A172 (cell line): ENCODE results near the gene SPON1. TPM values are rescaled to one million over a fixed set of nuclear protein-coding genes. Genes with fewer than 3 reads are reported as not detected.
"Not testable (repeated sequence)": the region's sequence is repeated elsewhere in the genome, so short reads cannot be mapped to it uniquely, and the experiment has no call there.

Experiments
- DNase-seq: peaks from one replicate; pipeline ENCODE4 v3.0.0-alpha.2; 2015; ENCODE audit warnings: low spot score
- total RNA-seq: library from RNA; depleted of rRNA; stranded (reverse); fragments of >200 nt; shearing (Covaris generic); gene quantifications from 2 replicates; pipeline ENCODE4 v1.2.3, GENCODE V29; 2014

SPON1 gene
- total RNA-seq, 1 experiment from 2014 or later = 0.29 TPM

DNA sequence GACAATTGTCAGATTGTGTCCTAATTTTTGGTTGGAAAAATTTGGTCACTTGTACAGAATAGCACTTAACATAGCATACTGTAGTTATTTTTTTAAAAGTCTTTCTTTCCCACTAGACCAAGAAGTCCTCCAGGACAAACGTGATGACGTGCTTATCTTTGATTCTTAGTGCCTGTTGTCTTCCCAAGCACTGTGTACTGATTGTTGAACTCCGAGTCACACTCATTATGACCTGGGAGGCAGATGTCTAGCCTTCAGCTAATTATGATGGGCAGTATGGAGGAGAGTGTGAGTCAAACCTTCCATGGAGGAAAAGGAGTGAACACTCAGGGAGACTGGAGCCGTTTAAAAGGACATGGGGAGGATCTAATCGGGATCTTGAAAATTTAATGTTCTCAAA lies 119.8 kb downstream of the SPON1 start:
- DNase-seq = no peak

DNA sequence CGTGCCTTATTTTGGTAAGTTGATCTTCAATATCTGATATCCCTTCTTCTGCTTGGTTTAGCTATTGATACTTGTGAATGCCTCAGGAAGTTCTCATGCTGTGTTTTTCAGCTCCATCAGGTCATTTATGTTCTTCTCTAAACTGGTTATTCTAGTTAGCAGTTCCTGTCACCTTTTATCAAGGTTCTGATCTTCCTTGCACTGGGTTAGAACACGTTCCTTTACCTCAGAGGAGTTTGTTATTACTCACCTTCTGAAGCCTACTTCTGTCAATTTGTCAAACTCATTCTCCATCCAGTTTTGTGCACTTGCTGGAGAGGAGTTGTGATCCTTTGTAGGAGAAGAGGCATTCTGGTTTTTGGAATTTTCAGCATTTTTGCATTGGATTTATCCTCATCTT lies 126.3 kb downstream of the SPON1 start:
- not testable (repeated sequence) for DNase-seq

DNA sequence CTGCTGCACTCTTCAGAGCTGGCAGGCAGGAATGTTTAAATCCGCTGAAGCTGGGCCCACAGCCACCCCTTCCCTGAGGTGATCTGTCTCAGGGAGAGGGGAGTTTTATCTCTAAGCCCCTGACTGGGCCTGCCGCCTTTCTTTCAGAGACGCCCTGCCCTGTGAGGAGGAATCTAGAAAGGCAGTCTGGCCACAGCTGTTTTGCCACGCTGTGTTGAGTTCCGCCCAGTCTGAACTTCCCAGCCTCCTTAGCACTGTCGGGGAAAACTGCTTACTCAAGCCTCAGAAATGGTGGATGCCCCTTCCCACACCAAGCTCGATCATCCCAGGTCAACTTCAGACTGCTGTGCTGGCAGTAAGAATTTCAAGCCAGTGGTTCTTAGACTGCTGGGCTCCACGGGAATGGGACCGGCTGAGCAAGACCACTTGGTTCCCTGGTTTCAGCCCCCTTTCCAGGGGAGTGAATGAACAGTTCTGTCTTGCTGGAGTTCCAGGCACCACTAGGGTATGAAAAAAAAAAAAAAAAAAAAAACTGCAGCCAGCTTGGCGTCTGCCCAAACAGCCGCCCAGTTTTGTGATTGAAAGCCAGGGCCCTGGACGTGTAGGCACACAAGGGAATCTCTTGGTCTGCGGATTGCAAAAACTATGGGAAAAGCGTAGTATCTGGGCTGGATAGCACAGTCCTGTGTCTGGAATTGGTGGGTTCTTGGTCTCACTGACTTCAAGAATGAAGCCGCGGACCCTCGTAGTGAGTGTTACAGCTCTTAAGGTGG lies 127.4 kb downstream of the SPON1 start:
- no peak for DNase-seq

DNA sequence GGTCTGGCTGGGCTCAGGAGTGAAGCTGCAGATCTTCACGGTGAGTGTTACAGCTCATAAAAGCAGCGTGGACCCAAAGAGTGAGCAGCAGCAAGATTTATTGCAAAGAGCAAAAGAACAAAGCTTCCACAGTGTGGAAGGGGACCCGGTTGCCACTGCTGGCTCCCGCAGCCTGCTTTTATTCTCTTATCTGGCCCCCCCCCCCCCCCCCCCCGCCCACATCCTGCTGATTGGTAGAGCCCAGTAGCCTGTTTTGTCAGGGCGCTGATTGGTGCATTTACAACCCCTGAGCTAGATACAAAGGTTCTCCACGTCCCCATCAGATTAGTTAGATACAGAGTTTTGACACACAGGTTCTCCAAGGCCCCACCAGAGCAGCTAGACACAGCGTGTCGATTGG lies 128.1 kb downstream of the SPON1 start:
- not testable (repeated sequence) for DNase-seq

DNA sequence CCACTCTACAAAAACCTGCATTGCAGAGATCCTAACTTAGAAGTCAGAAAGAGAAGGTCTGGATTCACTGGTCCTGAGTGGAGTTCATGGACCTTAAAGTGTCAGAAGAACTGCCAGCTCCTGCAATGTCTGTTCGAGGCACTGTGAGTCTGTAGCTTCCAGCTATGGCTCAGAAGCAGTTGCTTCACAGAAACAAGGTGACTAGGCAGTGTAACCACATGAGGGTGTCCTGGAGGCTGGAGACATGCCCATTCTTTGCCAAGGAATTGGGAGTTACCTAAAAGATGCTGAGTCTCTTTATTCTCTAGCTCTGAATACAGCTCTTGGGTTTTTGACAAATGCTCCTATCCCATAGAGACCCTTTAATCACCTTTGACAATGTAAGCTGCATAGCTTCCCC lies 130.5 kb downstream of the SPON1 start:
- no peak for DNase-seq

DNA sequence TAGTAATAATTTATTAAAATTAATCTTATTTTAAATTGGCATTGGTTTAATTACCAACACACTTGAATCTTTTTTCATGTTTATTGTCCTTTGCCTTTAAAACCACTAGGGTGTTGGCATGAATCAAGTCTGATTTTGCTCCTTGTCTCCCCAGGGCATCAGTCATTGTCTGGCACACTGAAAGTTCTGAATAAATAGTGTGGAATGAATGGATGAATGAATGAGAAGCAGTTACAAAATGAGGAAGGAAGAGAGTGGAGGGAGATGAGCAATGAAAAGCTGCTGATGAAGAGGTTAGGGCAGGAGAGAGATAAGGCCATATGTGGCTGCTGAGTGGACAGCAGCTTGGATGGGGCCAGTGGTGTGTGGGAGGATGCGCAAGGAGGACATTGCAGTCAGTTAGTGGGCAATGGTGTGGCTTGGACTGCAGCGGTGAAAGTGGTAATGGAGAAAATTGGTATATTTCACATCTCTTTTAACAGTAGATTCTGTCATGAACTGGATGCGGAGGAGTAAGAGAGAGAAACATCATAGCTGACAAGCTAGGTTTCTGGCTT lies 132.0 kb downstream of the SPON1 start:
- no peak for DNase-seq

DNA sequence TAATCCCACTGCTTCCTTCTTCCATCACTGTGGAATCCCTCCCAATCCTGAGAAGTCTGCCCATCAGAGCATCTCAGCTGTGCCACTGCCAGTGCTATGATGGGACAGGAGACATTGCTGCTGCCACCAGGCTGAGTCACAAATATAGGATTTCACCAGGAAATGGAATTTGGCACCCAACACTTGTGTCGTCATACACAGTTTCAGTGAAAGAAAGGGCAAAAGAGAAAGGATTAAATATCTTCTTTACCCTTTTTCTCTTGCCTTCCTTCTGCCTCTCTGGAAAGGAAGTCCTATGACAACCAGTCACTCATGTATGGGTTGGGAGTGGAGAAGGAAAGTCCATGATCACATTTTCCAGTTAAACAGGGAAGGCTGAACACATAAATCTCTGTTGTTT lies 133.4 kb downstream of the SPON1 start:
- no peak for DNase-seq

DNA sequence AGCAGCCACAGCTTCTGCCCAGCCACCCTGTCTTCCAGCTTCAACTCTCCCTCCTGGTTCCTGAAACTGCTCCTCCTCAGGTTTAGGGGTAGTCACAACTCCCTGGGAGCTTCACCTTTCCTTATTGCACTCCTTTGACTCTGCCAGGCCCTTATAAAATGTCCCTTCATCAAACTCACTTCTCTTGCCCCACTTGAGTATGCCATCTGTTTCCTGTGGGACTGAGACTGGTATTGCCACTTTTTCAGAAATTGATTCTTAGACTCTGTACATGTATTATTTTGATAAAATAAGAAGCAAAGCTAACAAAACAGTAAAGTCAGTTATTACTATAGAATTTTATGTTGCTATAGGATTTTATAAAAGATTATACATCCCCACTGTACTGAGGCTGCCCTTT lies 134.1 kb downstream of the SPON1 start:
- DNase-seq = no peak

DNA sequence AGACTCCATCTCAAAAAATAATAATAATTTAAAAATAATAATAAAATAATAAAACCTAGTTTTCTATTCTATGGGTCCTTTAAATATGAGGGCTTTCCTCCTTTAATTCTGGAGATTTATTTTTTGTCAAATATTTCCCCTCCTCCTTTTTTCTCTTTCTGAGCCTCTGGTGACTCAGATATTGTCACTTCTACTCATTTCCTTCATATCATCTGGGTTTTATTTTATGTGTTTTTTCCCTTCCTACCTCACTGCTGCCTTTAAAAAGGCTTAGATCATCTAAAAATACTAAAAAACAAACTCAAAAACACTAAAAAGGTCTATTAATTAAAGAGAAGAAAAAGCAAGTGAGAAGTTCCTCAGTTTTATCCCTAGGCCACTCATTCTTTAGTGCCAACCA lies 138.9 kb downstream of the SPON1 start:
- DNase-seq = no peak

DNA sequence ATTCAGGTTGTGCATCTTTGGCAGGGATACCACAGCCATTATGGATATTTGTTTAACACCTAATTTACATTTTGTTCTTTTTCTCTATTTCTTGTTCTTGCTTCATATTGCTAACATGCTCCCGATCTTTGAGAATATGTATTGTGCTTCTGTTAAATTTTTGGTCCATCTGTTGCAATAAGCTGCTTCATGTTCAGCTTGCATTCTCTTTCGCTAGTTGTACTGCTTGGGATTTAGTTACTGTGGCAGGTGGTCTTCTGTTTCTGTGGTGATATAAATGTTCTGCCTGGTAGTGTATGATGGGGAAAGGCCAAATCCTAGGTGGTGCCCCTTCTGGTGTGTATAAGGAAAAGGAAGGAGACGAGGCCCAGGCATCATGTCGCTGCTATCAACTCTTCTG lies 140.2 kb downstream of the SPON1 start:
- DNase-seq = no peak

DNA sequence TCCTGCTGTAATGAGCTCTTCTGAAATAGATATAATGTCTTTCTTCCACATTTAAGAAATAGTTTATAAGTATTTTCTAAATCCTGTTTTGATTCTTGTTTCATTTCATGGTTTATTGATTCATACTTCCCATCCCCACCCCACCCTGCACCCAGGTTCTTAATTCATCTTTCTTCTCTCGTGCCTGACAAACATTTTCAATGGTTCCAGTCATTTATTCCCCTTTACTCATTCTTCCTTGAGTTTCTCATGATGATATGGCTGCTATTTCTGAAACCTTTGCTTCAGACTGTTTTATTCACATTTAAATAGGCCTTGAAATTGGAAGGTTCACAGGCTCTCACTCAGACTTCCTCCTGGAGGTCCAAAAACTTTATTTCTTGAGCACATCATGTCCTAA lies 142.9 kb downstream of the SPON1 start:
- no peak for DNase-seq

DNA sequence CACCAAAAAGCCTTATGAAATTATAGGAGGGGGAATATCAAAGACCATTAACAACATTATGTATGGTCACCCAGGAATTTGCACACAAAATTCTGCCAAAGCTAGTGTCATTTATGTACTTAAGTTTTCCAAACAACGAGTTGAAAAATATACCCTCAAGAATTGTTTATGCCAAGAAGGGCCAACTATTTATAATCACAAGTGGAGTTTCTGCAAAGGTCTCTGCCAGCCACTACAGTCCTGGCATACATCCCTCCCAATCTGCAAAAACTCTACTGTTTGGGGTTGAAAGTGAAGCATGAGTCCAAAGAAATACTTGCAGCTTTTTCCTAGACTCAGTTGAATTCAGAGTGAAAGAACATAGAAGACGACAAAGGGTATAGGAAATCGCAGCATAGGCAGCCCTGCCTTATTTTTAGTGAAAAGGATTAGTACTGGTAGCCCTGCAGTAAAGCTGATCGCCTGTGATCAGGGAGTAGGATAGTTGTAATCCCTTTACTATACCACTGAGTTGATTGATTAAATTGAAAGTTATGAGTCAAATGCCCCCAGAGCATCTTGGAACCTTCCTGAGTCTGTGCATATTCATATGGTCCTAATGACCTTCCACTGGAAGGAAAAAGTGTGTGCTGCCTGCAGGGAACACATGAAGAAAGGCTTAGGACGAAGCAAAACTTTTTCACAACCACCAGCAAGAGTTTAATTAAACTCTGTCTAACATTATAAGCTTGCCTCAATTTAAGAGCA lies 144.0 kb downstream of the SPON1 start:
- no peak for DNase-seq

DNA sequence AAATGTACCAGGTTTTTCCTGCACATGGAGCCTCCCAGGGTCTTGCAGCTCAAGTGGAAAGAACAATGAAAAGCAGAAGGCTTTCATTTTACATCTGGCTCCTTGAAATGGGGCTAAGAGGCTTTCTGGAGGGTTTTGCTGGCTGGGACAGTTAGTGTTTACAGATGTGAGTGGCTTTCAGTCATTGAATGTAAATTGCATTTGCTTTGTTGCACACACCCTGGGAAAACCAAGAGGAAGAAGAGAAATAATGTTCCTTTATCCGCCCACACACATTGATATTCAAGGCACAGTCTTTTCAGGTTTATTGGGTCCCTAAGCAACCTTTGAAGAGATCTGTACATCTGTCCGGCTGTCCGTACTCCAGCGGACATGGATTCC lies 144.5 kb downstream of the SPON1 start:
- DNase-seq = no peak

DNA sequence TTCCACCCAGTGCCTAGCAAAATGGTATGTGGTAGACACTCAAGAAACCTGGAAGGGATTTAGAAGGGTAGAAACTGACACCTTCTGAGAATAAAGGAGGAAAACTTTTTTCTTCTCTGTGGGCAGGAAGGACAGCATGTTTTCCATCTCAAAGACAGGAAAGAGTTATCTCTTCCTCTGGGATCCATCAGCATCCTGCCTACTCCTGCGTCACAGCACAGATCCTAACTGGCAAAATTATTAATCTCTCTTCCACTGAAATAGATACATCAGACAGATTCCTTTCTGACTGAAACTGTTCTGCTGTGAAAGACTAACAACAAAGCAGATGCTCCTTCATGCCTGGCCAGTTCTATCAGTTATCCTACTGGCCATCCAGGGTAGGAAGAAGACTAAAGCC lies 147.2 kb downstream of the SPON1 start:
- DNase-seq = no peak

DNA sequence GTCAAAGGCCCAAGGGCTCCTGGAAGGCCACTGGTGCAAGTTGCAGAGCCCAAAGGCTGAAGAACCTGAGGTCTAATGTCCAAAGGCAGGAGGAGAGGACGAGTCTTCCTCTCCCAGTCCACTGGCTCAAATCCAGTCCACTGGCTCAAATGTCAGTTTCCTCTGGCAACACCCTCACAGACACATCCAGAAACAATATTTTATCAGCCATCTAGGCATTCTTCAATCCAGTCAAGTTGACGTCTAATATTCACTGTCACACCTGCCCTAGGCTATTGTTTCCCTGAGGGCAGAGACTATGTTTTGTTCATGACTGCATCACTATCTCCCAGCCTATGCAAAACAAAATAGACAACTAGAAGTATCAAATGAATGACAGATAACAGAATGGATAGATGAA lies 148.1 kb downstream of the SPON1 start:
- no peak for DNase-seq

DNA sequence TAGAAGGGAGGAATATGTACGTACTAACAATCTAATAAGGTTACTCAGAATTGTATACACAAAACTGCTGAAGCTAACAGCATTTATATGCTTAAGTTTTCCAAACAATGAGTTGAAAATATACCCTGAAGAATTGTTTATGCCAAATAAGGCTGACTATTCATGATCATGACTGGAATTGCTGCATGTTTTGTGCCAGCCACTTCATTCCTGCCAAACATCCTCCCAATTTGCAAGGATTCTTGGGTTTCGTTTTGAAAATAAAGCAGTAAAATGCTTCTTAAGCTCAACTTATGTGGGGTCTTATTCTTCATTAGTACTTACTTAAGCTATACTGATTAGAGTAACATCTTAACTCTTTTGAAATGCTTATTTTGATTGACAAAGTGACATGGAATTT lies 149.0 kb downstream of the SPON1 start:
- no peak for DNase-seq

DNA sequence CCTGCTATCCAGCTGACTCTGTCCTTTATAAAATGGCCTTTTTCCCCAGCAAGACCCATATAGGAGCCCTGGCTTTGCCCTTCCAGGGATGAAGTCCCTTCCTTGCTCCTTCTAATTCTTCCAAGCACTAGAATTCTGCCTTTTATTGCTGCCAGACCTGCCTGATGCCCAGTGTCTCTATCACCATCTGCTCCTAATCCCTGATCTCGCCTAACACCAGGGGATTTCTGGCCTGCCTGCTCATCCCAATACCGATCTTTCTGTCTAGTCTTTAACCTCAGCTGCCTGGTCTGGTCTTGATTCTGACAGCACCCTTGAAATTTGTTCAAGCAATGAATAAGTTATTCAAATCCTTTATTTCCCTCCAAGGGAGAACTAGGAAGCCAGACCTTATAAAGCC lies 150.2 kb downstream of the SPON1 start:
- DNase-seq = no peak

DNA sequence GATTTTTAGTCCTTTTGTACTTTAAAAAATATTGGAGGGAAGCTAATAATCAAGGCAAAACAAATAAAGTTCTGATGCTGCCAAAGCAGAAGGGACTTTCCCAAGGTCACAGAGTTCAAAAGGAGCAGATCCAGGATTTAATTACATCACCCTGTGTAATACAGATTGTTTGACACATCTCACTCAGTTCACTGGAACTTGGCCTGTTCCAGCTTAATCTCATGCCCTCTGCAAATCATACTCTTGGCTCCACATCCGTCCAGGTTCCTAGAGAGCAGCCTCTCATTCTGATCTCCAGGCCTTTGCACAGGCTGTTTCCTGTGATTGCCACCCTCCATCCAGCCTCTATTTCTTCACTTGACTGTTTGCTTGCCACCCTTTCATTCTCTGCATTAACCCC lies 151.7 kb downstream of the SPON1 start:
- DNase-seq = no peak

DNA sequence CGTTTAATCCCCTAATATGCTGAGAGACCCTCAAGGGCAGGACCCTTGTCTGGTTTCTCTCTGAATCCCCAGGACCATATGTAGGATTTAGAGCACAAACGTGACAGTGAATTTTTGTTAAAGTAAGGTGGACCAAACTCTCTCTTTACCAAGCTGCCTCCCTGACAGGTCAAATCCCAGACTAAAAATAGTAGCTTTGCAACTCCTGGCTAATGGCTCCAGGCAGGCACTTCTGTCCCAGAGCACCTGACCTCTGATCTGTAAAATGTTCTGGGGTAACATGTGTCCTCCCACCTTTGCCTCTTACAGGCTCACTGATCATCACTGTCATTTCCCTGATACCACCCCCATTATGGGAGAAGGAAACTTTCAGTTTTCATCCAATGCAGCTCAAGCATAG lies 152.3 kb downstream of the SPON1 start:
- no peak for DNase-seq

DNA sequence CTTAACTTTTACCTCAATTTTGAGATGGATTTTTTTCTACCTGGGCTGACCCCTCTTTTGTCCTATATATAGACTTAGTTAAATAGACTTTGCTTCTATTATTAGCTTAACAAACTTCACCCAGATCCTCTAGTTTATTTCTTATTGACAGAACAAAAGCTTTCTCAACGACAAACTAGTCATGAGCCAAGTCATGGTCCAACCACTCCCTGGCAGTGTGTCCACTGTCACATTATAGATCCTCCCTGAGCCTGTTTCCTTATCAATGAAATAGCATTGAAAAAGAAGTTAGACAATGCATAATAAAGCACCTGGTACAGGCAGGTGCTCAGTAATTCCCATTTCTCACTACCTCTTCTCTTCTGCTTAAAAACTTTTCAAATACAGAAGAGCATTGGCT lies 155.1 kb downstream of the SPON1 start:
- no peak for DNase-seq

DNA sequence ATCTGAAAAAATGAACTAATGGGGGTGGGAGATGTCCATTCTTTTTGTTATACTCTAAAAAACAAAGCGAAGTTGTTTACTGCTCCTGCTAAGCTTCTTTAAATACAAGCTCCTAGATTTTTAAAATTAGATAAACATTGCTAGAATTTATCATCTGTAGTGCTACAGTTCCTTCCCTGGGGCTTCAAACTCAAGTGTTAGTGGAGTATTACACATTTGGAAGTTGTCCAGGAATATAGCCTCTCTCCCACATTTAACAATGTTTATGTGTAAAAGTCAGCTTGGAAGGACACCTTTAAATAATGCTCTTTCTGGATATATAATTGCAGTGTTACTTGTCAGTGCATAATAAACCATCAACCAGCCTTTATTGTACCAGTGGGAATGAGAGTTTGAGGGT lies 155.5 kb downstream of the SPON1 start:
- DNase-seq = no peak

DNA sequence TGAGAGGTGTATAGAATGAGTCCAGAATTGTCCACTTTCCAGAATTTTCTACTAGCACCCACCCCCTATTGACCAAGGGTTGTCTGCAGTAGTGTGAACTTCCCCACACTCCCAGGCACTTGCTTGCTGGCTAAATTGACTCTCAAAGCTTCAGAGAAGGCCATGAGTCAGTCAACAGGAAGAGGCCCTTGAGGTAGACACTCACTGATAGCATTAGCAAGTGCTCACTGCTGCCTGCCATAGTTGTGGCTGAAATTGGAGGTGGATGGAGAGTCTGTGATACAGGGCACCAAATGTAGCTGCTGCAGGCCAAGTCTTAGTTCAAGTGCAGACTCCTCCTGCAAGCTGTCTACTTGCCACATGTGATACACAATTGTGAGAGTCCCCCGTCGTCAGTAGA lies 156.8 kb downstream of the SPON1 start:
- no peak for DNase-seq

DNA sequence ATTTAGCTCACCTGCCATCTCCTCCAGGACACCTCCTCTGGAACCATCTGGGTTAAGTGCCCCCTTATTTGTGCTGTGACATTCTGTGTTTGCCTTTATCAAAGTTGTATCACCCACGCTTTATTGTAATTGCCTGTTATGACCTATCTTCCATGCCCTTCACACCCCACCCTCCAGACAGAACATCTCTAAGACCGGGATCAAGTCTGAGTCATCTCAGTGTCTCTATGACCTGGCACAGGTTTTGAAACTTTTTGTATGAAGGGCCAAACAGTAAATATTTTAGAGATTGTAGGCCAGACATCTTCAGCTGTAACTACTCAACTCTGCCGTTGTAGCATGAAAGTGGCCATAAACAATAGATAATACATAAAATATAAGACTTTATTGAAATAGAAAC lies 161.8 kb downstream of the SPON1 start:
- no peak for DNase-seq
